Tibial nerve (tissue), 4 donors: ENCODE measurements around the gene GATA6.

Experiments used
- EP300 ChIP-seq, 2 donors: sonication (generic); formaldehyde crosslinking; IDR thresholded peaks; one replicate each; pipeline ENCODE4 v1.6.1; 2017; ENCODE audit warnings: antibody characterized with exemption in 2 of 2, mild to moderate bottlenecking in 1 of 2
- POLR2A ChIP-seq, 2 donors: fragments of 450-650 bp; IDR thresholded peaks; one replicate each; pipeline ENCODE4 v1.6.1; 2017; ENCODE audit warnings: antibody characterized with exemption in 2 of 2, mild to moderate bottlenecking in 2 of 2, moderate library complexity in 2 of 2
- TF ChIP-seq, protein P1 (sequence below), 5 experiments: fragments of 200-600 bp in 3 of 5; fragments of 450-650 bp in 2 of 5; sonication (generic) in 3 of 5; IDR thresholded peaks; one replicate each; pipeline ENCODE4 v1.5.1; 2016 to 2019; ENCODE audit warnings: antibody characterized with exemption in 5 of 5, mild to moderate bottlenecking in 3 of 5, moderate library complexity in 2 of 5

DNA sequence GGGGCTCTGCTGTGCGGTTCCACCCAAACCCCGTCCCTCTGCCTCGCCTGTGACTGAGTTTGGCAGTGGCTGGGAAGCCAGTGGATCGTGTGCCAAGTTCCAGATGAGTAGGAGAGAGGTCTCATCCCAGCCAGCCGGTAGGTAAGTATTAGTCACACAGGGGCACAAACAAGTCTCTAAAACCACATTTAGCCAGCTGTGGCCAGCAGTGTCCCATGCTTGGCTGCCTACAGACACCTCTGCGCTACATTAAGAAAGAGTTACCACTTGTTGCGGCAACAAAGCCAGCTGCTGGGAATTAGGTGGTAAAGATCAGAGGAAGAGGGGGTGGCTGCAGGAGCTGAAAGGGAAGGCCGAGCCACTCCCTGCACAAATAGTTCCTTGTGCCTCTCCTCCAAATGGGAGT lies 81.2 kb downstream of the GATA6 start:
- no peak for TF ChIP-seq POLR2A (IDR thresholded peaks at IDR 0.05)
- TF ChIP-seq, protein P1, sequence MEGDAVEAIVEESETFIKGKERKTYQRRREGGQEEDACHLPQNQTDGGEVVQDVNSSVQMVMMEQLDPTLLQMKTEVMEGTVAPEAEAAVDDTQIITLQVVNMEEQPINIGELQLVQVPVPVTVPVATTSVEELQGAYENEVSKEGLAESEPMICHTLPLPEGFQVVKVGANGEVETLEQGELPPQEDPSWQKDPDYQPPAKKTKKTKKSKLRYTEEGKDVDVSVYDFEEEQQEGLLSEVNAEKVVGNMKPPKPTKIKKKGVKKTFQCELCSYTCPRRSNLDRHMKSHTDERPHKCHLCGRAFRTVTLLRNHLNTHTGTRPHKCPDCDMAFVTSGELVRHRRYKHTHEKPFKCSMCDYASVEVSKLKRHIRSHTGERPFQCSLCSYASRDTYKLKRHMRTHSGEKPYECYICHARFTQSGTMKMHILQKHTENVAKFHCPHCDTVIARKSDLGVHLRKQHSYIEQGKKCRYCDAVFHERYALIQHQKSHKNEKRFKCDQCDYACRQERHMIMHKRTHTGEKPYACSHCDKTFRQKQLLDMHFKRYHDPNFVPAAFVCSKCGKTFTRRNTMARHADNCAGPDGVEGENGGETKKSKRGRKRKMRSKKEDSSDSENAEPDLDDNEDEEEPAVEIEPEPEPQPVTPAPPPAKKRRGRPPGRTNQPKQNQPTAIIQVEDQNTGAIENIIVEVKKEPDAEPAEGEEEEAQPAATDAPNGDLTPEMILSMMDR (IDR thresholded peaks at IDR 0.05) = no peak
- TF ChIP-seq EP300 (IDR thresholded peaks at IDR 0.05) = no peak
